GM19023 (cell line): ENCODE data around the gene RELN.

Experiments used
- ATAC-seq: cut with Tn5 transposase; IDR thresholded peaks from one replicate; pipeline ENCODE4 v1.9.1; 2021; ENCODE audit warnings: mild to moderate bottlenecking, moderate library complexity; ENCODE audit not compliant: unreplicated experiment

RELN gene

GRCh38 chr7:103735377-103735776 lies 254.1 kb downstream of the RELN start:
- no peak for ATAC-seq

DNA sequence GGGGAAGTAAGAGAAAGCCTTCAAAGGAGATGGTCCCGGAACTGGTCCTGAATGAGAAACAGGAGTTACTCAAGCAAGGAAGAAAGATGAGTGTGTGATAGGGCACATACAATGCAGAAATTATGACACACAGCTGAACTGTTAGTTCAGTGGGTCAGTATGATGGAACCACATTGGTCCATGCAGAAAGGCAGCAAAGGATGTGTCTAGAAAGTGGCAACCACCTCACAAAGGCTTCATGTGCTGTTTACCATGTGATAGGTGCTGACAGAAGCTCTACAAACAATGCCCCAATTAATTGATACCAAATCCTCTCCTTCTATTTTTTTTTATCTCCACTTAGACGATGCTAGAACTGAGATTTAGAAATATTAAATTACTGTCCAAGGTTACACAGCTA lies 258.3 kb downstream of the RELN start:
- ATAC-seq: no peak

GRCh38 chr7:103729026-103729425 lies 260.4 kb downstream of the RELN start:
- no peak for ATAC-seq

GRCh38 chr7:103727982-103728610 lies 261.4 kb downstream of the RELN start:
- no peak for ATAC-seq

- ATAC-seq: no peak
Measured at GRCh38 chr7:103719070-103719469, 270.4 kb downstream of the RELN start.

GRCh38 chr7:103718482-103719061 lies 270.9 kb downstream of the RELN start:
- no peak for ATAC-seq

DNA sequence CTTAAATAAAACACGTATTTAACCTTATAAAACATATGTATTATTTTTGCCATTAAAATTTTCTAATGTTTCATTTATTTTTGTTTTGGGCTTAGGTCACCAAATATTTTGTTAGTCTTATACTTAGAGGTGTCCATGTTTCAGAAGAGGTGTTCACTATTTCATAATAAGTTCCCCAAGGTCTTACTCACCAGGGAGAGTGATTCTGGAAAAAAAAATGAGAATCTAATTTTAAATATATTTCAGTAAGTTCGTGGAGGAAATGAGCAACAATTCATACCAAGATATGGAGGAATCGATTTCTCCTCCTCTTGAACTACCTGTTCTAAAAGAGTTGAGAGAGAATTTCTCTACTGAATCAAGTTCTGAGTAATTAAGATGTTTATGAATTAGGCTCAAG lies 271.9 kb downstream of the RELN start:
- no peak for ATAC-seq

DNA sequence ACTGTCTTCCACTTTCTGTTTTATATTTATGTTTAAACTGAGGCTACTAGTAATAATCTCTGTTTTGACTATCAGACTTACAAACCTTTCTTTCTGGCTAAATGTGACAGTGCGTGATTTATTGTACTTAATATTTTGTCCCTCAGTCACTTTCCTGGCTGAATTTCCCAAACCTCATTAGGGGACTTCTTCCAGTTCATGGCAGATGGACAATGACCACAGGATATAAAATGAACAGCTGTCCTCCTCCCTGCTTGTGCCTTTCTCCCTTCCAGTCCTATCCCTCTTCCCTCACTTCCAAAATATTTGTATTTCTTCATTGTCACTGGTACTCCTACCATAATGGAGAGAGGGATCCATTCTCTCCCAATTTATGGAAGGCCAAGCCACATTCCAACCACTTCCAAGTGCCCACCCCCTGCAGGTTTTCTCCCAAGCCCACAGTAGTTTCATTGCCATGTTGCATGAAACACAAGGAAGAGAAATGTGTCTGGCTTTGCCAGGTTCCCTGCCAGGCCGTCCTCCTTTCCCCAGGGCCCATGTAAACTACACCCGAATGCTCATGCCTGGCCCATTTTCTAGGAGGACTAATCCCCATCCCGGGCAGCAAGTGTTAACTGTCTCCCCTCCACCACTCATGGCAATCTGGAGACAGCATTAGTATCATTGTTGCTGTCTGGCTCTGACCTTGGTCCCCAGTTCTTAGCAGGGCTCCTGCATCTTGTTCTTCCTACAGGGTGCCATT lies 273.9 kb downstream of the RELN start:
- ATAC-seq: no peak

DNA sequence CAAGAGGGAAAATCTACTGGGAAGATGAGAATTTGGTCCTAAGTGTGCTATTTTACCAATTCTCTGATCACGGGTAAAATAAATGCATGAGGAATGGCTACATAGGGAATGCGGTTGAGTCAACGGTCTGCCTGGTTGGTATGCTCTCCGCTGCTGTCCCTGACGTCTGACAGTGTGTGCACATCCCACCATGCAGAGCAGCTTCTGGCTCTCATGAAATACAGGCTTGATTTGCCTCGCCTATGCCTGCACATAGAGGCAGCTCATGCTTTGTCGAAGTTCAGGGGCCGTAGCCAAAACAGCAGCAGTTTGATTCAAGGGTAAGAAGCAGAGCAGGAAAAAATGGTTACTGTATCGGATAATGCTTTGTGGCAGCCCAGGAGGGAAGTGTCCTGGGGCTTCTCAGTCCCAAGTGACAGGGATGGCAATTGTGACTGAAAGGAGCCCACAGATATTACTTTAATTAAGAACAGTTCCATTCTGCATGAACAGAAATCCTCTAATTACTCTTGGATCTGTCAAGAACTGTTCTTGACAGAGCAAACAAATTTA lies 275.0 kb downstream of the RELN start:
- ATAC-seq: no peak

GRCh38 chr7:103712991-103713778 lies 276.3 kb downstream of the RELN start:
- no peak for ATAC-seq

DNA sequence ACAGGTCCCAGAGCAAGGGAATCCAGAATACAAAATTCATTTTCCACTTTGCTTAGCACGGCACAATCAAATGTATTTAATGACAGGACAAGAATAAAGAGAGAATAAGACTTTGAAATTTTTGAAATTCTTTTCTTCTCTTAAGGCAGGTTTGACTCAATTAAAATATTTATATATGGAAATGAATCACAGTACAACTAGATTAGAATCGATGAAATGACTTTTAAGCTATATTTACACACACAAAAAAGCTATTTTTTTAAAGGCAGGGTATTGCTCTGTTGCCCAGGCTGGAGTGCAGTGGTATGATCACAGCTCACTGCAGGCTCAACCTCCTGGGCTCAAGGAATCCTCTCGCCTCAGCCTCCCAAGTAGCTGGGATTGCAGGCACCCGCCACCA lies 278.0 kb downstream of the RELN start:
- ATAC-seq: no peak

DNA sequence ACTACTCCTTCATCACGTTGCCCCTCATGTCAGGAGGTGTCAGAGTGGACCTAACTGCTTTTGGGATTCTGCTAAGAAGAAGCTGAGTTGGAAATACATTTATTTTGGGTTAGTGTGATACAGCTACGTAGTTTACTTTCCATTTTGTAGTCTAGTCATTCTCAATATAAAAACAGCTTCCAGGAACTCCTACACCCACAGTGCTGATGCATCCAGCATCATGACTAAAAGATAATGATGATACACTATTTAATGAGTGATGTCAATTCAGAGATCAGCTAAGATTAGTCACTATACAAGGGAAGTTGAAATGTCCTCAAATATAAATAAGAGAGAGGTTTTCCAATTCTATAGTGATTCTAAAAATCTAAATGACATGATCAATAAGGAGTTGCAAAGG lies 279.2 kb downstream of the RELN start:
- no peak for ATAC-seq

DNA sequence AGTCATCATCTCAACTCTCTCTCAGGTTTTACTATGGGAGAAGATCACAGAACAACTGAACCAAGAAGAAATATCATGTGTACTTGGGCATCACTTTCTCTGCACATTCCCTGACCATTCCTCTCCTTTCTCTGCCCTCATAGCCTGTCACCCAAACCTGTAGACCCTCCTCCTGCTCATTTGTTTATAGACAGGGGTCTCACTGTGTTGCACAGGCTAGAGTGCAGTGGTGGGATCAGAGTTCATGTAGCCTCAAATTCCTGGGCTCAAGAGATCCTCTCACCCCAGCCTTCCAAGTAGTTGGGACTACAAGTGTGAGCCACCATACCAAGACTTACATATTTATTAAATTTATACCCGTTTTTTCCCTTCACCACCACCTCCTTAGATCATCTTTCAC lies 282.7 kb downstream of the RELN start:
- no peak for ATAC-seq

DNA sequence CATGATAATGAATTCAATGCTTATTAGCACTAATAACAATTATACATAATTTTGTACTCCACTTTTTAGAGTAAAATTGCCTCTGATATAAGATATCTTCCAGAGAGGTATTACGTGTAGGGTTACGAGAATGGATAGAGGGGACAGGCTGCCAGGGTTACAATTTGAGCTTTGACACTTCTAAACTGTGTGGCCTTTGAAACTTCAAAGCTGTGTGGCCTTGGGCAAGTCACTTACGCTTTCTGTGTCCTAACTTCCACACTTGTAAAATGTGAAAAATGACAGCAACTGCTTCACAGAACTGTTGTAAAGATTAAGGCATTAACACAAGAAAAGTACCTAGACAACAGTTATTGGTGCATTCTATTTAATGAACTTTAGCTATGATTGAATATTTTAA lies 283.9 kb downstream of the RELN start:
- no peak for ATAC-seq

GRCh38 chr7:103704701-103705100 lies 284.8 kb downstream of the RELN start:
- ATAC-seq: no peak

DNA sequence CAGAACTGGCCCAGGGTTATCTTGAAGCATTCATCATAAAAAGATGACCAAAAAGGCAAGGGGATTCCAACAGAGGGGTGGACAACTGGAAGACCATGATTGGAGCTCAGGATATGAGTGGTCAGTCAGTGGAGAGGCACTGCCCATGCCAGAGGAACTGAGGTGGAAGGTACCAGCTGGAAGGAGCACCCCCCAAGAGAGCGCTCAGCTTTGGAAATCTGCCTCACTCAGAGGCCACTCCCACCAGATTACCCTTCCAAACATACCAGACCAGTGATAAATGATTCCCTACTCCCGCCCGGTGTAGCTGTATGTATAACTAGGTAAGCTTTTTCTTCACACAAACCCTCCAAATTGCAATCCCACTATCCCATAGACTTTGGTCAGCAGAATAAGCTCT lies 286.5 kb downstream of the RELN start:
- no peak for ATAC-seq

- ATAC-seq: no peak
Measured at GRCh38 chr7:103702454-103702853, 287.0 kb downstream of the RELN start.

DNA sequence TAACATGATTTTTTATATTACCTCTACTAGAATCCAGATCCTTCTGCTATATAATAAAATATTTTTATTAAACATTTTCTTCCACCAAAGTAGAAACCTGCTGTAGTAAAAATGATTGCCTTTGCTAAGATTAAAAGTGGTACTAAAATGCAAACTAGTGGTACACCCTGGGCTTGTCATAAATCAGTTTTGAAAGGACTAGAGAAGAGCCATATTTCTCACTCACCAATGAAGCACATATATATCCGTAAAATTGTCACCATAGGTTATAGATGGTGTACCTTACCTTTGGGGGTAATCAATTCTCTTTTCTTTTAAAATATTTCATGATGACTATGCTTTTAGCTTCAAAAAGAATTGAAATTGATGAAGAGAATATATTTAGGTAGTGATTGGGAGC lies 290.4 kb downstream of the RELN start:
- ATAC-seq: no peak

DNA sequence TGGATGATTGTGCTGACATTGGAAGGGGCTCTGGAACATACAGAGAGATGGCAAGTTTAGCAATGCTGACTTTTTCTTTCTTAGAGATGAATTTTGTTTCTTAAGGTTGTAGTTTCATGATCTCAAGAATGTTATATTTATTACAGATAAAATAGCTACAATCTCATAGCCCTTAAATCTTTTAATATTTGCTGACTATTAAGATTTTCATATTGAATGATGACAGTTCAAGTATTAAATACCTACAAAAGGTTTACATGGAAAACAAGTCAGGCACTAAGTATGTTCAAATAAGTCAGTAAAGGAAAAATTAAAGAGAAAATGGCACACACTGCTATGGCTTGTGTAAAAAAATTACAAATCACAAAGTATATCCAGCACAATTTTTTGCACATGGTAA lies 291.4 kb downstream of the RELN start:
- ATAC-seq: no peak

DNA sequence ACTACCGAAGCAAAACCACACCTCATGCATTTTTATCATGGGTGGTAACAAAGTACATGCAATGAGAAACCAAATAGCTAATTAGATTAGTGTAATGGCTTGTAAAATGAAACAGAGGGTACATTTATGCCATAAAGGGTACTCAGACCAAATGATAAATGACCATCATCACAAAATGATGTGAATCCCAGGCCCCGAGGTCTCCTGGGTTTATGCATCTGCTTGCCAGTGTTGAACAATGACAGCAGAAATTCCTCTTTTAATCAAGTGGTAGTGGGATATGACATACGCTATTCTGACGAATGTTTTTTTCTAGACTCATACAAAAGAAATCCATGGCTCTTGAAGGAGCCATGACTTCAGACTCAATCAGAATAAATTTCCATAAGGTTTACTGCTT lies 293.9 kb downstream of the RELN start:
- no peak for ATAC-seq

GRCh38 chr7:103694304-103694703 lies 295.2 kb downstream of the RELN start:
- ATAC-seq: no peak
